ENCODE results near the gene PTTG1IP.

PTTG1IP gene

DNA sequence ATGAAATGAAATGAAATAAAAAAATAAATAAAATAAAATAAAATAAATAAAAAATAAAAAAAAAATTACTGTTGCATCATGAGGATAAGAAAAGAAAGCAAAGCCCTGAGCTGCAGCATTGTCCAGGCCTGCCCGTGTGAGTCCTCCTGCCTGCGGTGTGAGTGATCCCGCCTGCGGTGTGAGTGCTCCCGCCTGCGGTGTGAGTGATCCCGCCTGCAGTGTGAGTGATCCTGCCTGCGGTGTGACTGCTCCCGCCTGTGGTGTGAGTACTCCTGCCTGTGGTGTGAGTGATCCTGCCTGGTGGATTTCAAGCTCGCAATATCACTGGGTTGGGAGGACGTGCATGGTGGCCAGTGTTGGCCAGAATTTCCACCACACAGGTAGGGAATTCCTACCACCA lies 22.4 kb upstream of the PTTG1IP start:
- DNase-seq, result no peak

DNA sequence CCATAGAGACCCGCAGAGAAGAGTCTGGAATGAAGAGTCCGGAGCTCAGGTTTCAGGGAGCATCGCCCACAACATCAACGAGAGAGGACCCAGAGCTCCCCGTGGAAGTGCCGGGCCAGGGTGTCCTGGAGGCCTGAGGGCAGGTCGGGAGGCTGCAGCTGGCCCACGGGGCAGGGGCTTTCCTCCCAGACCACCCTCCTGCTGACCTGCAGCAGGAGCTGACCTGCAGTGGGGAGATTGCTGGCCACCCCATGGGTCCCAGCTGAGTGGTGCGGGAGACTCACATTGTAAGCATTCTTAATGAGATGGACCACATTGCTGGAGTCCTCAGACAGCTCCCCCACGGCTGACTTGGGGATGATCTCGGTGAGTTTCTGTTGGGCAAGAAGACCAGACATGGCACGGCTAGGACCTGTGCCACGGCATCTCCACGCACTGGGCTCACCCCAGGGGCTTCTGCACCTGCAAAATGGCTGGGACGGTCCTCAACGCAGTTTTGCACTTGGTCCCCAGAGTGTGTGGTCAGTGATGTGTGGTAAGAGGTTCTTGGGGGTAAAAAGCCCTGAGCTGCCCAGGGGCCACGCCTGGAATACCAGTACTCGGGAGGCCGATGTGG lies 21.3 kb upstream of the PTTG1IP start:
- DNase-seq, result no peak

DNA sequence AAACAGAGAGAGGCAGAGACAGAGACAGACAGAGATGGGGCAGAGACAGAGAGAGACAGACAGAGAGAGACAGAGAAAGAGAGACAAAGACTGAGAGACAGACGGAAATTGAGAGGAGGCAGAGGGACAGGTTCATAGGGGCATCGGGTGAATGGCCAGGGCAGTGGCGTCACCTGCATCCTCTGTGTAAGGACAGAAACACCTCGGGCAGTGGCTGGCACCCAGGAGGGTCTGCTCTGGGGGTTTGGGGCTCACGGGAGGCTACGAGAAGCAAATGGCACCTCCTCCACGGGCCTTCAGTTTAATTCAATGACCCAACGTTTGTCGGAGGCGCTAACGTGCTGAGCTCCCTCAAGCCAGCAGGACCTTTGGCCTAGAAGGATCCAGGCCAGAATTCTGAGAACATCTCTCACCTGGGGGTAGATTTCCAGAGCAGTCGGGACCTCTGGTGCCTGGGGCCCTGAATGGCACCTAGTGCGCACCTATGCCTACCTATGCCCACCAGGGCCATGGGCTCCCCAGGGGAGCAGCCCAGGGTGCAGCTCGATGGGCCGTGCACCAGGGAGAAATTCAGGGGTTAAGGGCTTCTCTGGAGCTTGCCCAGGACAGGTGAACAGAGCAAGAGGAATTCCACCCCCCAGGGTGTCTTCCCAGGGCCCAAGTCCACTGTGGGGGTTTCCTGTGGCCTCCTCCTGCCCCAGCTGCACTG lies 20.6 kb upstream of the PTTG1IP start:
- DNase-seq, result no peak

DNA sequence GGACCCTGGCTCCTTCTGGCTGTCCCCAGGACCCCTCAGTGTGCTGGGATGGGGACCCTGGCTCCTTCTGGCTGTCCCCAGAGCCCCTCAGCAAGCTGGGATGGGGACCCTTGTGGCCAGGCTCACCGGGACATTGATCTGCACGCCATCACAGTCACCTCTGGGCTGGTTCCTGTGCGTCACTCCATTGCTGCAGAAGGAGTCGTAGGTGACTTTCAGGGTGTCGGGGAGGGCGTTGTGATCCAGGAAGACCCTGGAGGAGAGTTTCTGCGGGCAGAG lies 19.7 kb upstream of the PTTG1IP start:
- DNase-seq, result no peak

DNA sequence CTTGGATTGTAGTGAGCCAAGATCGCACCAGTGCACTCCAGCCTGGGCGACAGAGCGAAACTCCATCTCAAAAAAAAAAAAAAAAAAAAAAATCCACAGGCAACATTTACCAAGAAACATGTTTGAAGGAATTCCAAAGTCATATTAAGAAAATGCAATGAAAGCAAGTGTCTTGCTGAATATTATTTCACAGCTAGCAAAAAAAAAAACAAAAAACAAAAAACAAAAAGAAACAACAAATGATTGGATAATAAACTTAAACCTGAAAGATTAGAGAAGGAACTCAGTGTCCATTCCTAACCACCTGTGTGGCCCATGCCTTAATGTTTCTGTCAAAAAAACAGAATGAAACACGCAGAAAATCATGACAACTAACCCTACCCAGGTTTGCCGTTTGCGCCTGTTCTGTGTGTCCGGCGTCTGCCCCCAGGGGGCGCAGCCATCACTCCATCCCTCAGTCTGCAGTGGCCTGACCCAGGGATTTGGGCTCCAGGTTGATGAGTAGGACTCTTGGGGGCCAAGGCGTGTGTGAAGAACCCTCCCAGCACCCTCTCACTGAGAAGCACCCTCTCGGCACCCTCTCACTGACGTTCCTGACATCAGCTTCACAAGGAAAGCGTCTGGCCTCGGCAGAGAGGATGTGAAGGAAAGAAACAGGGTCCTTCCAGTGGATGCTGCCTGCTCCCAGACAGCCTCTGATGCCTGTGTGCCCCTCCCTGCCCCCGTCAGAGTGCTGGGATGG lies 19.2 kb upstream of the PTTG1IP start:
- peak in 3 of 14 donors; percentile 5 to 53 (median 17) for DNase-seq

DNA sequence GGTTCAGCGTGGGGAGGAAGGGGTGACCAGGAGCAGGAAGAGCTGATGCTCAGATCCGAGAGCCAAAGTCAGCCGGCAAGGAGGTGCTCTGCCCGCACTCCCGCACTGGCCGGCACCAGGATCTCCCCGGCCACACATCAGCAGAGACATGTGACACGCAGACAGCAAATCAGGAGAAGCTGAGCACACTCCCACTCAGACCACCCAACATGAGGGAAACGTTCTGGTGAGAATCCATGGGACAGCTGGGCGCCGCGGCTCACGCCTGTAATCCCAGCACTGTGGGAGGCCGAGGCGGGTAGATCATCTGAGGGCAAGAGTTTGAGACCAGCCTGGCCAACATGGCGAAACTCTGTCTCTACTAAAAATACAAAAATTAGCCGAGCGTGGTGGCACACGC lies 18.6 kb upstream of the PTTG1IP start:
- no peak for DNase-seq

DNA sequence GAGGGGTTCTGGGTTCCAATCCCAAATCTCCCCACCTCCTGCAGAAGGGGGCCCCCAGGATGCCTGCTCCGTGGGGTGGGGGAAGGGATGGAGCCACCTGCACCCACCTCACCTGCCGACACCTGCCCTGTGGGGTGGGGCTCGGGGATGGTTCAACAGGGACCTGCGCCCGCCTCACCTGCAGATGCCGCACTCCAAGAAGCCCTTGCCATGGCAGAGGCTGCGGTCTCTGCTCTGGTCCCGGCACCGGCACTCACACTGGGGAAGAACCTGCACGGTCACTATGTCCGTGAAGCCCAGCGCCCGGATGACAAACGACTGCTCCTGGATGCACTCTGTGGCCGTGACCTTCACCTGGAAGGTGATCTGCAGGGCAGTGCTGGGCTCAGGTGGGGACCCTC lies 18.1 kb upstream of the PTTG1IP start:
- no peak for DNase-seq

DNA sequence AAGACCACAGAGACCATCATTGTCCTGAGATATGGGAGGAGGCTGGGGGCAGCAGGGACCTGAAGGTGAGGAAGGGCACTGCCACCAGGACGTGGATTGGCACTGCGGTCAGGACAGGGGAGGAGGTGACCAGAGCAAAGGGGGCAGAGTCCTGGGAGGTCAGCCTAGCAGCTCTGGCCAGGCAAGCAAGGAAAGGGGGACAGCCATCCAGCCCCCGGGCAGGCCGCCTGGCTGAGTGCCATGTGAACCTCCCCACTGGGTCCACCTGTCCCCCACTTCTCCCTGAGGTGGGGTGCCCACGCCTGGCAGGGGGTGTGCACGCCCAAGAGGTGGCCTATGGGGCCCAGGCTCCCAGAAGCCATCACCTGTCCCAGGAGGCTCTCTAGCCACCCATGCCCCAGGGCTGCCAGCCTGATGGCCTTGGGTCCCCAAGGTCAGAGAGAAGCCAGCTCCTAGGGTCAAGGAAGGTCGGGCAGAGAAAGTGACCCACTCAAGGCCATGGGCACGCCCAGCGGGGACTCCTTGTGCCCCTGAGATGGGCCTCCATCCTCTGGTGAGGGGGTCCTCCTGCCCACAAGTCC lies 17.6 kb upstream of the PTTG1IP start:
- DNase-seq, result no peak

DNA sequence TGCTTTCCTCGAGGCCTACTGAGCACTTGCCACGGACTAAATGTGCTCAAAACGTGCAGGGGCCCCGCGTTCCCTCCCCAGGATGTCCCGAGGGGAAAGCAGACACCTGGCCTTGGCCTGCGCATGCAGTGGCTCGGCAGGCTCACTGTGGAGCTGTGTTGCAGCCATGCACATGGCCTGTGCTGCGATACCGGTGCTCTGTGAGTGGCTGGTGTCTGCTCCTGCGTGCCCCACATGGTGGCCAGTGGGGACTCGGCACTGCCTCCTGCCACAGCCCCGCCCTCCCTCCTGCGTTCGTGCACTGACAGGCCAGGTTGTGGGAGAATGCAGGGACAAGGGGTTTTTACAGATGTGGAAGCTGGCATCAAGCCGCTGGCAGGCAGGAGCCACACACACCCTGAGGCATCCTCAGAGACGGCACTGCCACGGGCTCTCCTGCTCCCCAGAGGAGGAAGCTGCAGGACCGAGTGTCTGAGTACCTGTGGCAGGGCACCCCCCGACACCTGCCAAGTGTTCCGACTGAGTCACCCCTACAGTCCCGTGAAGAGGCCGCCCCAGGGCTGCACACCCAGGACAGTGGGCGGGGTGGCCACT lies 16.9 kb upstream of the PTTG1IP start:
- no peak for DNase-seq

DNA sequence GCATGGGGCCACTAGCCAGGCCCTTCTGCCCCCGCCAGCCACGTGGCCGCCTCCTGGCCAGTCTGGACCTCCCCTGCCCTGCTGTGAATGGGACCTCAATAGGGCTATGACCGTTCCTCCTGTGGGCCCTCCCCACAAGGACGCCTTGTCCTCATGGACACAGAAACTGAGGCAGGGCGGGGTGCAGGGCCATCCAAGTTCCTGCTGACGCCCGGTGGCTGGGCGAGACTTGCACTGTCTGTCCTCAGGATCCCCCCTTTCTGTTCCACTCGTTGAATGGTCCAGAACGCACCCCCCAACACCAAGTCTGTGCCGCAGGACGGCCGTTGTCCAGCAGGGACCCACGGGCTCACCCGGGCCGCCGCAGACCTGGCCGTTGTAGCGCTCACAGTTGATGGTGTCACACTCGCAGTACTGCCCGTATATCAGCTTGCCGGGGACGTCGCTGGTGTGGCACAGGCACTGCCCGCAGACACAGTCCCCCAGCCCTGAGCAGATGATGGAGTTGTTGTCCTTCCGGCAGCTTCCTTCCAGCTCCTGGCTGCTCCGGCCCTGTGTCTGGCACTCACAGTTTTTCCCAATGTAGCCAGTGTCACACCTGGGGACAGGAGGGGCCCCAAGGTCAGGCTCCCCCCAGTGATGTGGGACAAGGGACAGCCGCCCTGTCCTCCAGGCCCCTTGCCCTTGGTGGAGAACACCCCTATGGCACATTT lies 16.3 kb upstream of the PTTG1IP start:
- no peak for DNase-seq

DNA sequence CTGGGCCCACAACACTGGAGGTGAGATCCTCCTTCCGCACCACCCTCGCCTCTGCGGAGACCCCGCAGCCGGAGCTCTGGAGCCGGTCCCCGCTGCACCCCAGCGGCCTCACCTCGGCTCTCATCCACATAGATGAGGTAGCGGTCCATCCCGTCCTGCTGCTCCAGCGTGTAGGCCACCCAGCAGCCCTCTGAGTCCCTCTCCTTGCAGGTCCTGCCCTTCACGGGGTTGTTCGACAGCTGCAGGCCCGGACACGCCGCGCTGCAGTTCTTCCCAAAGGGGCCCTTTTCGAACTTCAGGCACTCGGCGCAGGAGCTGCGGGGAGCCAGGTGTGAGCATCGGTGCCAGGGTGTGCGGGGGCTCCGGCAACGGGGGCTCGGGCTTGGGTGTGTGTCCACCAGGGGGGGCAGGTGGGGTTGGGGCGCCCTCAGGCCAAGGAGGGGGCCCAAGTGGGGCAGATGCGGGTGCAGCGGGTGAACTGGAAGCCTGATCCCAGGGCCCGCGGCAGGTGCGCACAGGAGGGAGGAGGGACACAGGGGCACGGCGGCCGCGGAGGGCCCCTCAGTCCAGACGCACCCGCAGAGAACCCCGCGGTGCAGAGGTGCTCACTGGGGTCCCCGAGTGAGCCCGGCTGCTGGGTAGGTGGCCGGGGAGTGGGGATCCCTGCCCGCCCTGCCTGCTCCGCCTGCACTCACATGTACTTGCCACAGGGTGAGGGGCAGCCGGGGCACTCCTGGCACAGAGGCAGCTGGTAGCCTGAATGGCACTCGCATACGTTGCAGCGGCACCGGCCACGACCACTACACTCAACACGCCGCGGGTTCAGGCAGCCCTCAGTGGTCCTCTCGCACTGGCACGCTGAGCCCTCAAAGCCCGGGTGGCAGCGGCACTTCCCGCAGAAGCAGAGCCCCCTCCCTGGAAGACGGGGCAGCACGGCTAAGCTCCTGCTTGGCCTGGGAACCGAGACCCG lies 15.4 kb upstream of the PTTG1IP start:
- no peak for DNase-seq

DNA sequence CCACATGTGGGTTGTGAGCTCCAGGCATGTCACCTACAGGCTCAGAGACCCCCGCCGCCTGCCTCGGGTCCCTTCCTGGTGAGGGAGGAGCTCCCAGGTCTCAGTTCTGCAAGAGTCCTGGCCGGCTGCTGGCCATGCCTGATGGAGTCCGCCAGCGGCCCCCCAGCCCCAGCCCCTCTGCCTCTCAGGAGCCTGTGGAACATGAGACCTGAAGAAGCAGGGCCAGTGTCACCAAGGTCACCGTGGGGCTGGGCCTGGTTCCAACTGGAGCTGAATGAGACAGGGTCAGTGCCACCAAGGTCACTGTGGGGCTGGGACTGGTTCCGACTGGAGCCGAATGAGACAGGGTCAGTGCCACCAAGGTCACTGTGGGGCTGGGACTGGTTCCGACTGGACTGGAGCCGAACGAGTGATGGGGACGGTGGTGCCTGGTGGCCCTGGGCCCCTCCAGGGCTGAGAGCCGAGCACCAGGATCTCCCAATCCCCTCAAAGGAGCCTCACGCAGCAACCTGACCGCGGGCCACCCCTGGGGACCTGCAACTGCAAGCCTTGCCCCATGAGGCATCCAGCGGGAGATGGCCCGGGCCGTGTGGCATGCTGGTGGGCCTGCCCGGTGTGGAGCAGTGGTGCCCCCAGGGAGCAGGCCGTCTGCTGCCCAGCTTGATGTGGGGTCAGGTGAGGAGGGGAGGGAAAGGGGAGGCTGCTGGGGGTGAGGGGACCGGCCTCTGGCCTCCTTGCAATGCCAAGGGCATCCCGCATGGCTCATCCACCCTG lies 14.5 kb upstream of the PTTG1IP start:
- no peak for DNase-seq

DNA sequence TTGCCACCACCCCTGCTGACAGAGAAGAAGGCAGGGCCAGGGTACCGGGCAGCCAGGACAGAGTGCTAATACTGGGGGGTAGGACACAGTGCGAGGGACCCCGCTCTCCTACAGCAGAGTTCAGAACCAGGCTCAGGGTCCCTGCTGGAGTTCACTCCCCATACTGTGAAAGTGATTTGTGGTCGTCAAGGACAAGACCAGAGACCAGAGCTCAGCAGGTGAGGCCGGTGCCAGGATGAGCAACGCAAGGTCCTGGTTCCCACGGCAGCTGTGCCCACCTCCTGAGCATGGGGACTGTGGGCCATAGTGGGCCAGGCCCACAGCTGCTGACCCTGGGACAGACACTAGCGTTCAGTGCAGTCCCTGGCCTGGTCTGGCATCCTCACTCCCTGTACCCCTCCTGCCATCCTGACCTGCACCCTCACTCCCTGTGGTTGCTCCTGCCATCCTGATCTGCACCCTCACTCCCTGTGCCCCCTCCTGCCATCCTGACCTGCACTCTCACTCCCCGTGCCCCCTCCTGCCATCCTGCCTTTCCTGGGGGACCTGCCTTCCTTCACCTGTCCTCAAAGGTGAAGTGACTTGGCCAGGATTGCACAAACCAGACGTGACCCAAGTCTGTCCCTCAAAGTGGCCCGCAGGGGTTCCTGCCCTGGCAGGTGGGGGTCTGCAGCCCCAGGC lies 13.8 kb upstream of the PTTG1IP start:
- no peak for DNase-seq

DNA sequence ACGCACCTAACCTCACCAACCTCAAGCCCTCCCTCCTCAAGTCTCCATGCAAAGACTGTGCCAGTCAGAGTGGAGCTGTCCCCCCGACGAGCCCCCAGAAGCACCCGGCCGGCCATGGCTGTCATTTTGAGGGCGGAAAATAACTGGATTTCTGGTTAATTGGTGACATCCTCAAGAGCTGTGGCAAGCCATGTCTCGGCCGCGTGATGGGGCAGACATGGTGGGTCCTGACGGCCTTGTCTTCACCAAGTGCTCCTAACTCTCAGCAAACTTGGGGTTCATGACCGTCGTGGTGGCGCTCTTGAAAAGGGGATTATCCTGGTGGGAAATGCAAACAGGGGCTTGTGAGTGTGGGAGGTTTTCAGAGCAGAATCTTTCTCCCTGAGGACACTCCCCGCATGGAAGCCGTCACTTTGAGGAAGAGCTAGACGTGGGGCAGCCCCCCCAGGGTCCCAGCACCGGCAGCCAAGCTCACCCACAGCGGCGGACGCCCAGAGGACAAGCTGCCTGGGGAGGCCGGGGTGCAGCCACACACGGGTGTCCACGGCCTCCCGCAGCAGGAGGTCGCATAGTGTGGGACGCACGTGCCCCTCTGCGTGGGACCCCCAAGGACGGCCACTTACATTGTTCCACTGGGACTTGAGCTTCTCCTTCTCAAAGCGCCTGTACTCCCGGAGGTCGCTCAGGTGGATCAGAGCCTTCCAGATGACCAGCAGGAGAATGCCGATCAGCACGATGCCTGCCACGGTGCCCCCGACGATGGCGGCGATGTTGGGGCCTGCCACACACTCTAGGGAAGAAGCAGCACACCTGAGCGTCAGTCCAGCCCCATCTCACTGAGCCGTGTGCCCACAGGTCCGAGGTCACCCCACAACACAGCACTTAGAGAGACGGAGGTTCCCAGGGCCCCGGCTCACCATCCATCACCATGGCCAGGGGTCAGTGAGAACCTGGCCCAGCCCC lies 12.9 kb upstream of the PTTG1IP start:
- DNase-seq, result no peak

DNA sequence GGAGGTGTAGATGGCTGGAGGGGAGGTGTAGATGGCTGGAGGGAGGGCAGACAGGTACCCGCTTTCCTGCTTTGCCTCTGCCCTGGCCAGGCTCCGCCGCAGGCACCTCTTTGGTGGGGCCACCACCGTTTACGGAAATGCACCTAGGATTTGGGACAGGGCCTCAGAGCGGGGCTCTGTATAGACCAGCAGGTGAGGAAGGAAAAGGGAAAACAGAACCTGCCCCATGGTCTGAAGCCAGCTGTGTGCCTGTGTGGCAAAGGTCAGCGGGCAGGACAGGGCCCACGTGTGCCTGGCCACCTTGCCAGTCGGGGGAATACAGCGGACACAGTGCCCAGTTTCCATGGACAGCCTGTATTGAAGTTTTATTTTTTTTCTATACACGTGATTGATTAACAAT lies 12.1 kb upstream of the PTTG1IP start:
- no peak for DNase-seq

DNA sequence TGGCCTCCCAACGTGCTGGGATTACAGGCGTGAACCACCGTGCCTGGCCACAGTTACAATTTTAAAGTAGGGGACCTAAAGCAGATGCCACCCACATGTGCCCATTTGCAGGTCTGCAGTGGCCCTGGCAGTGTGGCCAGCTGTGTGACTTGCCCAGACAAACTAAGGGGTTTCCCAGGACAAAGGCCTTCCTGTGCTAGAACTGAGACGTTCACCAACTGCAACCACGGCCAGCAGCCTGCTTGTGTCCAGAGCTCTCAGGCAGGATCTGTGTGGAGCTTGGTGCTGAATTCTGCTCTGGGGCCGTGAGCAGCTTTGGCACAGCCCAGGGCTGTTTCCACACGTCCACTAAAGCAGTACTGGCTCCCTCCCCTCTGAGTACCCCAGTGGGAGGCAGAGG lies 10.6 kb upstream of the PTTG1IP start:
- no peak for DNase-seq

DNA sequence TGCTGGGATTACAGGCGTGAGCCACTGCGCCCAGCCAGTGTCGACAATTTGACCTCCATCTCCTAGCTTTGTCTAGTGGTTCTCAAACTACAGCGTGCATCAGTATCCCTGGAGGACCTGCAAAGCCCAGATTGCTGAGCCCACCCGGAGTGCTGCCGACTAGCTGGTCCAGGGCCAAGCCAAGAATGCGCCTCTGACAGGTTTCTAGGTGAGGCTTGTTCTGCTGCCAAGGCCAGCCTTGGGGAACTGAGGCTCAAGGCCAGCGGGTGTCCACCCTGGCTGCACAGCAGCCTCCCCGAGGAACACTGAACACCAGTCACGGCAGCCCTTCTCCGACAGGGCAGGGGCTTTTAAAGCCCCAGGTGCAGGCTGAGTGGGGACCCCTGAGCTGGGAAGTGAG lies 9.8 kb upstream of the PTTG1IP start:
- DNase-seq, result no peak

DNA sequence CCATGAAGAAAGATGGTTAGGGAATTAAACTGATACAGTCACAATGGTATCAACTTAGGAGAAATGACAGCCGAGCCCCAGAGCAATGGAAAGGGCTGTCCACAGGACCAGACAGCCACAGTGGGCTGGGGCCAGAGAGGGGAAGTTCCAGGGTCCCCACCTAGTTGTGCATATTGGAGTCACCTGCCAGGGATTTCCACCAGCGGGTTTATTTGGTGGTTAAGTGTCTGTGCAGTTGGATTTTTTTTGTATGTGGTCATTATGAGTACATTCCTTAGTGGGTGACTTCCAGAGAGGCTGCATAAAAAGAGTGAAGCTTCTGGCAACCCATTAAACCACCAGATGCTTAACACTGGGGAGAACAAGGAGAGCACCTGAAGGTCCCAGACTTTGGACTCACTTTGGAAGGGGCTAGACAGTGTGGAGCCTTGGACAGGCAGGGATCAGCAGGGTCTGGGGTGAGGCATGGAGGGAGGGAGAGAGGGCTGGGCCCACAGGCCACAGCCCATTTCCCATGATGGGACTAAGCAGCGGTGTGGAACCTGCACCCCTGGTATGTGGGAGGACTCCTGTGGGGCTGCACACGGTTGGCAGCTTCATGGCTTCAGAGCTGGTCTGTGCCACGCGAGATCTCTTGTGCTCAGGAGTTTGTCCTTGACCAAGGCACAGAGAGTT lies 7.8 kb upstream of the PTTG1IP start:
- no peak for DNase-seq

All from C1 segment of cervical spinal cord (tissue), 14 donors.